ENCODE data around the gene MIPOL1.

GRCh38 chr14:37196604-37197420 lies 925 bp upstream of the MIPOL1 start:
- TF ChIP-seq CTCF (IDR thresholded peaks at IDR 0.05): no peak
- TF ChIP-seq POLR2A (IDR thresholded peaks at IDR 0.05): no peak
